ENCODE data around the gene ACAD8. TPM values are rescaled to one million over a fixed set of nuclear protein-coding genes. Genes with fewer than 3 reads are reported as not detected.

Gene ACAD8
- total and polyA plus RNA-seq, 2 of the 8 experiments (the other 6 are each of a cell fraction or from before 2014, with no cell fraction given) = 45.8 to 52.7 TPM

DNA sequence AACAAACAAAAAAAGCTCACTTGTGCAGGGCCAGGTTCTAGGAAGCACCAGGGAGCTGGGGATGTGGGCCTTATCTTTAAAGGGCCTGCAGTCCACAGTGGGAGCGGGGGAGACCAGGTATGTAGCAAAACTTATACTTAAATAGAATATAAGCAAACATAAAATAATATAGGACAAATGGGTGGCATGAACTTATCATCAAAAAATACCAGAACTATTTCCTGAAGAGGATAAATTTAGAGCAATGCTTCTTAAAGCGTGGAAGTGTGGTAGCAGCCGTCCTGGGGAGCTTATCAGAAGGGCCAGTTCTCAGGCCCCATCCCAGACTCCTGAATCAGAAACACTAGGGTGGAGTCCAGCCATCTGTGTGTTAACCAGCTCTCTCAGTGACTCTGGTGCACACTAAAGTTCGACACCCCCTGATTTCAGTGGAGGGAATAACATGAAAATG lies 19.6 kb upstream of the ACAD8 start (continued):
- no peak for TF ChIP-seq BCL11A (IDR thresholded peaks at IDR 0.05; ENCODE audit: low read depth in 2 of 2, low read length in 2 of 2)
- TF ChIP-seq TEAD4 (IDR thresholded peaks at IDR 0.05; ENCODE audit: low read depth, low read length) = no peak
- TF ChIP-seq, protein P1, sequence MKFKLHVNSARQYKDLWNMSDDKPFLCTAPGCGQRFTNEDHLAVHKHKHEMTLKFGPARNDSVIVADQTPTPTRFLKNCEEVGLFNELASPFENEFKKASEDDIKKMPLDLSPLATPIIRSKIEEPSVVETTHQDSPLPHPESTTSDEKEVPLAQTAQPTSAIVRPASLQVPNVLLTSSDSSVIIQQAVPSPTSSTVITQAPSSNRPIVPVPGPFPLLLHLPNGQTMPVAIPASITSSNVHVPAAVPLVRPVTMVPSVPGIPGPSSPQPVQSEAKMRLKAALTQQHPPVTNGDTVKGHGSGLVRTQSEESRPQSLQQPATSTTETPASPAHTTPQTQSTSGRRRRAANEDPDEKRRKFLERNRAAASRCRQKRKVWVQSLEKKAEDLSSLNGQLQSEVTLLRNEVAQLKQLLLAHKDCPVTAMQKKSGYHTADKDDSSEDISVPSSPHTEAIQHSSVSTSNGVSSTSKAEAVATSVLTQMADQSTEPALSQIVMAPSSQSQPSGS (IDR thresholded peaks at IDR 0.05; ENCODE audit: low read length) = no peak

Measured in H1 (cell line).